Endothelial cell of umbilical vein (primary cell): Measurements from ENCODE around the gene MYCBP2. TPM values are rescaled to one million over a fixed set of nuclear protein-coding genes. Genes with fewer than 3 reads are reported as not detected.

Source experiments
- BruUV-seq: library from RNA; stranded (reverse); fragments of 400-500 nt; replicated peaks from 2 replicates; lab custom pipeline; 2021; lab: Mats Ljungman, UMichigan
- CTCF ChIA-PET: fragments of 300-600, 350-600 bp; sonication (Branson Sonifier 250); formaldehyde crosslinking; loops from one replicate; lab custom pipeline; 2021; ENCODE audit warnings: antibody characterized with exemption, inconsistent platforms; lab: Charles Lee
- POLR2A ChIA-PET: fragments of 300-600, 350-600 bp; sonication (Branson Sonifier 250); formaldehyde crosslinking; loops from one replicate; lab custom pipeline; 2021; ENCODE audit warnings: antibody characterized with exemption, inconsistent platforms; lab: Charles Lee
- DNase-seq: peaks from one replicate; pipeline ENCODE4 v3.0.0-alpha.2; 2011; ENCODE audit warnings: low read depth, low spot score
- FAIRE-seq: peaks from 2 replicates; lab custom pipeline; 2011; peaks lifted over from hg19 to GRCh38; lab: Jason Lieb, UNC
- H2AFZ ChIP-seq: 2 replicates; pipeline ENCODE4 v1.6.0; 2012; ENCODE audit warnings: low read depth, low read length, control low read depth, inconsistent platforms
- H3K27ac ChIP-seq: 2 replicates; pipeline ENCODE4 v1.5.1; 2011; ENCODE audit warnings: low read depth, mild to moderate bottlenecking, control low read depth, low read length, moderate library complexity; ENCODE audit not compliant: insufficient read depth
- H3K27me3 ChIP-seq, 2 experiments: 2 replicates each; pipeline versions ENCODE4 v1.6.0 to v1.6.1; 2011; ENCODE audit warnings: low read length in 2 of 2, mixed read lengths in 1 of 2; ENCODE audit not compliant: control insufficient read depth in 2 of 2, insufficient read depth in 2 of 2
- H3K36me3 ChIP-seq, 2 experiments: 2 replicates in 1 of 2; 3 replicates in 1 of 2; pipeline ENCODE4 v1.5.1; 2011; ENCODE audit warnings: low read length in 2 of 2, mild to moderate bottlenecking in 1 of 2, moderate library complexity in 1 of 2; ENCODE audit not compliant: control insufficient read depth in 2 of 2, insufficient read depth in 2 of 2; ENCODE audit errors: extremely low read depth in 1 of 2
- H3K4me1 ChIP-seq: 3 replicates; pipeline ENCODE4 v1.5.1; 2011; ENCODE audit warnings: mild to moderate bottlenecking, low read length; ENCODE audit not compliant: control insufficient read depth, insufficient read depth; ENCODE audit errors: extremely low read depth
- H3K4me2 ChIP-seq: 2 replicates; pipeline ENCODE4 v1.6.1; 2011; ENCODE audit warnings: low read length, control low read depth, mixed read lengths; ENCODE audit not compliant: insufficient read depth
- H3K4me3 ChIP-seq, 3 experiments: fragments of 200-600 bp in 1 of 3; sonication (generic), shearing (Covaris generic) in 1 of 3; replicated peaks in 1 of 3; 2 replicates each; pipeline ENCODE4 v1.5.1; 2011 to 2016; ENCODE audit warnings: control low read depth in 3 of 3, low read length in 3 of 3, mild to moderate bottlenecking in 2 of 3, inconsistent platforms in 1 of 3, low read depth in 1 of 3, moderate library complexity in 1 of 3; ENCODE audit not compliant: insufficient read depth in 1 of 3
- H3K79me2 ChIP-seq: 2 replicates; pipeline ENCODE4 v1.6.0; 2012; ENCODE audit warnings: low read length, inconsistent platforms; ENCODE audit not compliant: control insufficient read depth, insufficient read depth
- H3K9ac ChIP-seq: replicated peaks from 2 replicates; pipeline ENCODE3; 2011; ENCODE audit warnings: low read length, control low read depth; ENCODE audit not compliant: insufficient read depth; ENCODE audit errors: extremely low read depth
- H3K9me1 ChIP-seq: replicated peaks from 3 replicates; pipeline ENCODE4 v1.6.0; 2011; ENCODE audit warnings: mild to moderate bottlenecking, low read length; ENCODE audit not compliant: control insufficient read depth, insufficient read depth; ENCODE audit errors: extremely low read depth
- H3K9me3 ChIP-seq: replicated peaks from 2 replicates; pipeline ENCODE4 v1.5.1; 2012; ENCODE audit warnings: low read length, inconsistent platforms; ENCODE audit not compliant: control insufficient read depth, insufficient read depth
- H4K20me1 ChIP-seq: replicated peaks from 2 replicates; pipeline ENCODE3; 2011; ENCODE audit warnings: mild to moderate bottlenecking, low read length; ENCODE audit not compliant: control insufficient read depth, insufficient read depth; ENCODE audit errors: extremely low read depth
- CTCF ChIP-seq, 2 donors: IDR thresholded peaks; 1 replicate in 1 of 2; 2 replicates in 1 of 2; pipeline ENCODE4 v1.5.1; 2011; ENCODE audit warnings: low read length in 2 of 2, mild to moderate bottlenecking in 2 of 2, moderate library complexity in 2 of 2, control low read depth in 1 of 2, inconsistent platforms in 1 of 2, low read depth in 1 of 2; ENCODE audit not compliant: insufficient read depth in 1 of 2; ENCODE audit errors: extremely low read depth in 1 of 2
- EZH2 ChIP-seq: IDR thresholded peaks from 2 replicates; pipeline ENCODE4 v1.6.1; 2012; ENCODE audit warnings: borderline replicate concordance, low read depth, mild to moderate bottlenecking, moderate library complexity, low read length, inconsistent platforms; ENCODE audit not compliant: severe bottlenecking
- FOS ChIP-seq: IDR thresholded peaks from 2 replicates; pipeline ENCODE4 v1.6.1; 2011; ENCODE audit warnings: mild to moderate bottlenecking, low read length, moderate library complexity, borderline replicate concordance; ENCODE audit not compliant: insufficient read depth
- GATA2 ChIP-seq: IDR thresholded peaks from 2 replicates; pipeline ENCODE4 v1.7.0; 2011; ENCODE audit warnings: low read depth, mild to moderate bottlenecking, moderate library complexity, mixed read lengths, low read length; ENCODE audit not compliant: insufficient read length, insufficient read depth
- MYC ChIP-seq: IDR thresholded peaks from one replicate; pipeline ENCODE4 v1.6.1; 2011; ENCODE audit warnings: mild to moderate bottlenecking, low read depth, low read length
- POLR2AphosphoS5 ChIP-seq: IDR thresholded peaks from 2 replicates; pipeline ENCODE4 v1.6.1; 2012; ENCODE audit warnings: low read depth, mild to moderate bottlenecking, control low read depth, low read length, moderate library complexity; ENCODE audit not compliant: insufficient read depth
- dilution Hi-C: fragments of 300-500 bp; cut with MboI; formaldehyde crosslinking; loops from one replicate; pipeline ENCODE4 v1.15.0; 2019; ENCODE audit warnings: low sequenced_read_pairs; ENCODE audit not compliant: extremely low pct_ligation_motif_present
- intact Hi-C: fragments of 100-400 bp; cut with micrococcal nuclease; formaldehyde crosslinking; loops from one replicate; pipeline ENCODE4 v1.10.0; 2022
- polyA plus RNA-seq, 4 experiments: library from polyadenylated mRNA; depleted of rRNA in 3 of 4; stranded (reverse) in 3 of 4; unstranded in 1 of 4; fragments of >200 nt; gene quantifications; 2 replicates each; pipeline versions ENCODE4 v1.2.1 to v1.2.3, GENCODE V29; 2011 to 2012; ENCODE audit warnings: missing spikeins in 1 of 4
- total RNA-seq: library from RNA; stranded (reverse); gene quantifications from 2 replicates; pipeline ENCODE4 v1.2.3, GENCODE V29; 2021

The MYCBP2 gene
- total and polyA plus RNA-seq, 2 donors (not counting 3 experiments of a cell fraction or from before 2014, with no cell fraction given), result 30.5 to 89.8 TPM

GRCh38 chr13:77285098-77285497 lies 41.8 kb downstream of the MYCBP2 start:
- Histone ChIP-seq H3K9ac (no peak overlapping the region), H3K4me2 (no peak overlapping the region), H3K4me3 (no peak overlapping the region), H3K4me1 (no peaks in the 10 kb centered on the region), H3K9me3 (no peaks in the 10 kb centered on the region), H2AFZ (no peak overlapping the region), H3K27ac (no peak overlapping the region), H3K79me2 (no peaks in the 10 kb centered on the region), H4K20me1 (no peaks in the 10 kb centered on the region), H3K9me1 (no peaks in the 10 kb centered on the region), H3K27me3 (no peaks in the 10 kb centered on the region), H3K36me3 (no peaks in the 10 kb centered on the region)
- dilution Hi-C loops (no loop called here), intact Hi-C loops (no loop called here)
- no TSS peak for BruUV-seq
- FAIRE-seq (no peak), DNase-seq (no peak)
- CTCF ChIA-PET, result interaction anchor here (1.6 kb wide), 1 partner anchor 11 kb away, joined by 3 read pairs; no protein-coding TSS in a partner anchor
- TF ChIP-seq EZH2 (no peak), FOS (no peak), POLR2AphosphoS5 (no peak)
- POLR2A ChIA-PET, result no interaction called here

- TF ChIP-seq CTCF (IDR thresholded peaks at IDR 0.05; ENCODE audit: extremely low read depth in 1 of 2, insufficient read depth in 1 of 2, low read depth in 1 of 2, low read length in 2 of 2) (no peak), GATA2 (no peak), MYC (no peak)
- intact Hi-C loops, result loop anchor here (2.0 kb wide), 1 partner anchor 53 kb away; the partner anchor contains the start of gene MYCBP2
- Histone ChIP-seq H3K27ac (no peak overlapping the region), H2AFZ (no peak overlapping the region), H4K20me1 (no peaks in the 10 kb centered on the region), H3K4me3 (no peak overlapping the region), H3K4me2 (no peak overlapping the region), H3K36me3 (peaks cover 3 to 5% of the 10 kb centered on the region in 2 experiments), H3K27me3 (no peaks in the 10 kb centered on the region), H3K4me1 (no peaks in the 10 kb centered on the region), H3K9ac (no peak overlapping the region), H3K79me2 (no peaks in the 10 kb centered on the region), H3K9me1 (no peaks in the 10 kb centered on the region), H3K9me3 (no peaks in the 10 kb centered on the region)
- CTCF ChIA-PET, result interaction anchor here (0.9 kb wide), 1 partner anchor 52 kb away, joined by 3 read pairs; no protein-coding TSS in a partner anchor
- no peak for FAIRE-seq
- POLR2A ChIA-PET, result no interaction called here
- dilution Hi-C loops, result no loop called here
- peak; percentile 6 for DNase-seq
- BruUV-seq, result no TSS peak
Observed at GRCh38 chr13:77274126-77274525, 52.8 kb downstream of the MYCBP2 start.
